ENCODE measurements around the gene RASSF6. TPM values are rescaled to one million over a fixed set of nuclear protein-coding genes. Genes with fewer than 3 reads are reported as not detected.
"Not testable (repeated sequence)": the region's sequence is repeated elsewhere in the genome, so short reads cannot be mapped to it uniquely, and the experiment has no call there.

Gene RASSF6
- total RNA-seq, 6 experiments from 2014 or later, result not detected

GRCh38 chr4:73575660-73576059 lies 44.6 kb downstream of the RASSF6 start:
- Mint-ChIP-seq H3K27ac (no peak overlapping the region), H3K9me3 (no peaks in the 10 kb centered on the region), H3K27me3 (ENCODE audit: insufficient read depth) (peaks cover 4% of the 10 kb centered on the region), H3K4me1 (ENCODE audit: low read depth) (peaks cover 6% of the 10 kb centered on the region; the same call in 1 of the 2 replicates), H3K4me3 (no peak overlapping the region), H3K36me3 (ENCODE audit: low read depth) (no peaks in the 10 kb centered on the region)
- DNase-seq, result no peak
- TF ChIP-seq CTCF (IDR thresholded peaks at IDR 0.05), result no peak

- Mint-ChIP-seq H3K9me3 (no peaks in the 10 kb centered on the region), H3K36me3 (ENCODE audit: low read depth) (no peaks in the 10 kb centered on the region), H3K4me1 (ENCODE audit: low read depth) (peaks cover 6% of the 10 kb centered on the region; the same call in 1 of the 2 replicates), H3K4me3 (no peak overlapping the region), H3K27ac (no peak overlapping the region), H3K27me3 (ENCODE audit: insufficient read depth) (peaks cover 4% of the 10 kb centered on the region)
- peak; percentile 33 for DNase-seq
- TF ChIP-seq CTCF (IDR thresholded peaks at IDR 0.05), result peak; percentile 86
Observed at GRCh38 chr4:73573794-73574528, 46.3 kb downstream of the RASSF6 start.

- not testable (repeated sequence) for H3K4me3 Mint-ChIP-seq; H3K9me3 Mint-ChIP-seq; DNase-seq; H3K36me3 Mint-ChIP-seq (ENCODE audit: low read depth); H3K27ac Mint-ChIP-seq; H3K4me1 Mint-ChIP-seq (ENCODE audit: low read depth); H3K27me3 Mint-ChIP-seq (ENCODE audit: insufficient read depth)
Observed at GRCh38 chr4:73550865-73551264, 69.4 kb downstream of the RASSF6 start.

GRCh38 chr4:73544620-73545019 lies 75.6 kb downstream of the RASSF6 start:
- H3K4me3 Mint-ChIP-seq, result no peak overlapping the region
- TF ChIP-seq CTCF (IDR thresholded peaks at IDR 0.05), result no peak
- no peaks in the 10 kb centered on the region for H3K9me3 Mint-ChIP-seq
- H3K36me3 Mint-ChIP-seq (ENCODE audit: low read depth), result no peaks in the 10 kb centered on the region
- DNase-seq, result no peak
- H3K4me1 Mint-ChIP-seq (ENCODE audit: low read depth), result no peaks in the 10 kb centered on the region; the same call in 1 of the 2 replicates
- peaks cover 4% of the 10 kb centered on the region for H3K27me3 Mint-ChIP-seq (ENCODE audit: insufficient read depth)
- no peak overlapping the region for H3K27ac Mint-ChIP-seq

GRCh38 chr4:73541251-73541650 lies 79.0 kb downstream of the RASSF6 start:
- H3K27me3 Mint-ChIP-seq (ENCODE audit: insufficient read depth), result peaks cover 1% of the 10 kb centered on the region; the same call in 1 of the 2 replicates
- TF ChIP-seq CTCF (IDR thresholded peaks at IDR 0.05), result no peak
- H3K4me3 Mint-ChIP-seq, result no peak overlapping the region
- no peaks in the 10 kb centered on the region; the same call in 1 of the 2 replicates for H3K4me1 Mint-ChIP-seq (ENCODE audit: low read depth)
- no peak overlapping the region for H3K27ac Mint-ChIP-seq
- no peaks in the 10 kb centered on the region for H3K9me3 Mint-ChIP-seq
- no peaks in the 10 kb centered on the region for H3K36me3 Mint-ChIP-seq (ENCODE audit: low read depth)
- no peak for DNase-seq

GRCh38 chr4:73540826-73541225 lies 79.4 kb downstream of the RASSF6 start:
- Mint-ChIP-seq H3K36me3 (ENCODE audit: low read depth) (no peaks in the 10 kb centered on the region), H3K9me3 (no peaks in the 10 kb centered on the region), H3K4me1 (ENCODE audit: low read depth) (no peaks in the 10 kb centered on the region; the same call in 1 of the 2 replicates), H3K27ac (no peak overlapping the region), H3K4me3 (no peak overlapping the region), H3K27me3 (ENCODE audit: insufficient read depth) (peaks cover 1% of the 10 kb centered on the region; the same call in 1 of the 2 replicates)
- DNase-seq, result no peak
- no peak for TF ChIP-seq CTCF (IDR thresholded peaks at IDR 0.05)
